ENCODE results near the gene COL6A3.

DNA sequence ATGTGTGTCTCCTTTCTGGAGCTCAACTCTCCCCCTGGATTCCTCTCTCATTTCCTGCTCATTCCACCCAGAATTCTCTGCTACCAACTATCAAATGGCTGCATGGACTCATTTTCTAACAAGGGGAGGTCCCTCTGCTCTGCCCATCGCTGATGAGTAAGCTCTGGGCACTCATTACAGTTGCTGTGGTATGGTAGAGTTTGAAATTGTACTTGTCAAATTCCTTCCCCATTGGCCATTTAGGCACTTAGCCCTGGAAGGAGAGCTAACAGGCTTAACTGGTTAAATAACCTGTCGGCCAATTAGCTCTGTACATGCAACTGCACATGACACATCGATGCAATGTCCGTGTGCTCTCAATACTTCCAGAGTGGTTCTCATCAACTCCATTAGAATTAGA, 20.4 kb downstream of the COL6A3 start:
- TF ChIP-seq CEBPB (IDR thresholded peaks at IDR 0.05; ENCODE audit: low read depth) (no peak), MAX (IDR thresholded peaks at IDR 0.05) (no peak)
